ENCODE results near the gene ZNF846.
"Not testable (repeated sequence)": the region's sequence is repeated elsewhere in the genome, so short reads cannot be mapped to it uniquely, and the experiment has no call there.

Gene ZNF846

GRCh38 chr19:9768175-9769112 lies at the start of gene ZNF846:
Gene ZNF846 (minus strand): TSS chr19:9768738. CDS start chr19:9764950, 3,788 bp downstream.
- DNase-seq = peak; percentile 93

GRCh38 chr19:9818175-9818733 lies 49.7 kb upstream of the ZNF846 start:
- DNase-seq = no peak

- DNase-seq = no peak
These were observed 42.6 kb upstream of the ZNF846 start for GRCh38 chr19:9811139-9811538.

GRCh38 chr19:9808855-9809824 lies 40.6 kb upstream of the ZNF846 start:
- DNase-seq = peak; percentile 49

GRCh38 chr19:9806803-9807202 lies 38.3 kb upstream of the ZNF846 start:
- no peak for DNase-seq

GRCh38 chr19:9801976-9802375 lies 33.4 kb upstream of the ZNF846 start:
- DNase-seq = no peak

GRCh38 chr19:9799162-9799561 lies 30.6 kb upstream of the ZNF846 start:
- no peak for DNase-seq

GRCh38 chr19:9797871-9798270 lies 29.3 kb upstream of the ZNF846 start:
- no peak for DNase-seq

- peak; percentile 94 for DNase-seq
These were observed 27.7 kb upstream of the ZNF846 start for GRCh38 chr19:9796113-9796773.

GRCh38 chr19:9793071-9793591 lies 24.6 kb upstream of the ZNF846 start:
- DNase-seq = peak; percentile 64

- peak; percentile 91 for DNase-seq
These were observed 23.9 kb upstream of the ZNF846 start for GRCh38 chr19:9792206-9793070.

GRCh38 chr19:9791552-9792205 lies 23.1 kb upstream of the ZNF846 start:
- peak; percentile 95 for DNase-seq

GRCh38 chr19:9791073-9791367 lies 22.5 kb upstream of the ZNF846 start:
- not testable (repeated sequence) for DNase-seq

GRCh38 chr19:9789579-9789978 lies 21.0 kb upstream of the ZNF846 start:
- DNase-seq = not testable (repeated sequence)

- DNase-seq = no peak
These were observed 20.5 kb upstream of the ZNF846 start for GRCh38 chr19:9789066-9789465.

- not testable (repeated sequence) for DNase-seq
These were observed 20.1 kb upstream of the ZNF846 start for GRCh38 chr19:9788604-9789003.

GRCh38 chr19:9786819-9787218 lies 18.3 kb upstream of the ZNF846 start:
- no peak for DNase-seq

- no peak for DNase-seq
These were observed 17.8 kb upstream of the ZNF846 start for GRCh38 chr19:9786342-9786741.

- peak; percentile 93 for DNase-seq
These were observed 17.1 kb upstream of the ZNF846 start for GRCh38 chr19:9785367-9786331.

- DNase-seq = not testable (repeated sequence)
These were observed 15.6 kb upstream of the ZNF846 start for GRCh38 chr19:9784163-9784496.

All from CD4-positive, alpha-beta T cell treated with Interleukin-4 for 4 hours (primary cell).